ENCODE data around the gene DCLK1. TPM values are rescaled to one million over a fixed set of nuclear protein-coding genes. Genes with fewer than 3 reads are reported as not detected.

DCLK1 gene
- total RNA-seq, 1 donor from 2014 or later: 2.2 TPM

DNA sequence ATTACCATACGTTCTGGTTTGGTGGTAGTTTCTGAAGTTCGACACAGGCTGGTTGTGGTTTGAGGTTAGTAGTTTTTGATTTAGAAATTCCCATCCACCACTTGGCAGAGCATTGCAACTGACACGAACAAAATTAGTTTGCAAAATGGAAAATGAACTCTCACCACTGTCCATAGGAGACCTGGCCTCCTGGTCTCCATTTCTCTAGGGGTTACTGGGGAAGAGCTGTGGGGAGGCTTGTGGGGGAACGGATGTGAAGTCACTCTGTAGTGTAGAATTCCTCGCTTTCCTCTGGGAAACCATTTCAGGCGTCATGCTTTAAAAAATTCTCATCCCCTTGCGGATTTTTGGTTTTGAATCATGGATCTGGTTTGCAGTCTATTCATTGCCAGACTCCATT is 333.2 kb downstream of the DCLK1 start:
- H3K4me3 ChIP-seq (ENCODE audit: low read depth, low read length): no peak overlapping the region
- no peak for DNase-seq (ENCODE audit: low read depth)
- TF ChIP-seq, protein P1, sequence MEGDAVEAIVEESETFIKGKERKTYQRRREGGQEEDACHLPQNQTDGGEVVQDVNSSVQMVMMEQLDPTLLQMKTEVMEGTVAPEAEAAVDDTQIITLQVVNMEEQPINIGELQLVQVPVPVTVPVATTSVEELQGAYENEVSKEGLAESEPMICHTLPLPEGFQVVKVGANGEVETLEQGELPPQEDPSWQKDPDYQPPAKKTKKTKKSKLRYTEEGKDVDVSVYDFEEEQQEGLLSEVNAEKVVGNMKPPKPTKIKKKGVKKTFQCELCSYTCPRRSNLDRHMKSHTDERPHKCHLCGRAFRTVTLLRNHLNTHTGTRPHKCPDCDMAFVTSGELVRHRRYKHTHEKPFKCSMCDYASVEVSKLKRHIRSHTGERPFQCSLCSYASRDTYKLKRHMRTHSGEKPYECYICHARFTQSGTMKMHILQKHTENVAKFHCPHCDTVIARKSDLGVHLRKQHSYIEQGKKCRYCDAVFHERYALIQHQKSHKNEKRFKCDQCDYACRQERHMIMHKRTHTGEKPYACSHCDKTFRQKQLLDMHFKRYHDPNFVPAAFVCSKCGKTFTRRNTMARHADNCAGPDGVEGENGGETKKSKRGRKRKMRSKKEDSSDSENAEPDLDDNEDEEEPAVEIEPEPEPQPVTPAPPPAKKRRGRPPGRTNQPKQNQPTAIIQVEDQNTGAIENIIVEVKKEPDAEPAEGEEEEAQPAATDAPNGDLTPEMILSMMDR (conservative IDR thresholded peaks at IDR 0.05; ENCODE audit: low read depth, low read length): no peak

DNA sequence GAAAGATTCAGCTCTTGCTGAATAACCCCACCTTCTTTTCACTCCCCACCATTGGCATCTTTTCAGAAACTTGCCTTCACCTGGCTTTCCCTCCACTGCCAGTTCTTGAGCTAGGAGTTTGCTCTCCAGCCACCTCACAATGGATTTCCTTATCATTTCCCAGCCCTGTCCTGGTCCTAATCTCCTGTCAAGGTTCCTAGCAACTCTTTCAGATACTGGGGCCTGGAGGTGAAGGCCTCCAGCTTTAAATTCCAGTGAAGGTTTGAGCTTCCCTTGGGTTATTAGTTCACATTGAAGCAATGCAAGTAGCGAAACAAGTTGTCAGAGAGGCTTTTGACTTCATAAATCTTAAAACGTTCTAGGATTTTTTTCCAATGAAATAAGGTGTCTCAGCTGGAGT is 333.9 kb downstream of the DCLK1 start:
- no peak for DNase-seq (ENCODE audit: low read depth)
- no peak overlapping the region for H3K4me3 ChIP-seq (ENCODE audit: low read depth, low read length)
- TF ChIP-seq, protein P1 (conservative IDR thresholded peaks at IDR 0.05; ENCODE audit: low read depth, low read length): no peak

- TF ChIP-seq, protein P1 (conservative IDR thresholded peaks at IDR 0.05; ENCODE audit: low read depth, low read length): no peak
- H3K4me3 ChIP-seq (ENCODE audit: low read depth, low read length): no peak overlapping the region
- DNase-seq (ENCODE audit: low read depth): no peak
These were observed 334.6 kb downstream of the DCLK1 start for GRCh38 chr13:35796623-35797022.

- no peak overlapping the region for H3K4me3 ChIP-seq (ENCODE audit: low read depth, low read length)
- DNase-seq (ENCODE audit: low read depth): no peak
- TF ChIP-seq, protein P1 (conservative IDR thresholded peaks at IDR 0.05; ENCODE audit: low read depth, low read length): no peak
These were observed 336.3 kb downstream of the DCLK1 start for GRCh38 chr13:35794734-35795389.

- no peak for DNase-seq (ENCODE audit: low read depth)
- TF ChIP-seq, protein P1 (conservative IDR thresholded peaks at IDR 0.05; ENCODE audit: low read depth, low read length): no peak
- no peak overlapping the region for H3K4me3 ChIP-seq (ENCODE audit: low read depth, low read length)
These were observed 337.4 kb downstream of the DCLK1 start for GRCh38 chr13:35793823-35794222.

GRCh38 chr13:35792911-35793310 is 338.3 kb downstream of the DCLK1 start:
- DNase-seq (ENCODE audit: low read depth): no peak
- H3K4me3 ChIP-seq (ENCODE audit: low read depth, low read length): no peak overlapping the region
- TF ChIP-seq, protein P1 (conservative IDR thresholded peaks at IDR 0.05; ENCODE audit: low read depth, low read length): no peak

- DNase-seq (ENCODE audit: low read depth): no peak
- no peak overlapping the region for H3K4me3 ChIP-seq (ENCODE audit: low read depth, low read length)
- TF ChIP-seq, protein P1 (conservative IDR thresholded peaks at IDR 0.05; ENCODE audit: low read depth, low read length): no peak
These were observed 339.2 kb downstream of the DCLK1 start for GRCh38 chr13:35792021-35792420.
